Mesenchymal stem cell (in vitro differentiated cells and primary cell): ENCODE measurements around the gene MAN1A1.

ENCODE experiments used
- DNase-seq: peaks from one replicate; pipeline ENCODE4 v3.0.0-alpha.2; 2013
- H2AFZ ChIP-seq: one replicate; pipeline ENCODE4 v1.6.1; 2013; ENCODE audit warnings: low read depth, mild to moderate bottlenecking, control low read depth, inconsistent platforms, low read length, moderate library complexity
- H2AK5ac ChIP-seq: 2 replicates; pipeline ENCODE4 v1.6.1; 2013; ENCODE audit warnings: low read length, moderate library complexity, mild to moderate bottlenecking, inconsistent platforms; ENCODE audit not compliant: severe bottlenecking
- H2BK120ac ChIP-seq: one replicate; pipeline ENCODE4 v1.6.1; 2013; ENCODE audit warnings: low read depth, mild to moderate bottlenecking, inconsistent platforms, low read length, moderate library complexity
- H2BK12ac ChIP-seq, 2 experiments: one replicate each; pipeline ENCODE4 v1.6.1; 2013; ENCODE audit warnings: inconsistent platforms in 2 of 2, low read length in 2 of 2, mild to moderate bottlenecking in 2 of 2, moderate library complexity in 2 of 2, control low read depth in 1 of 2
- H2BK15ac ChIP-seq: one replicate; pipeline ENCODE4 v1.6.1; 2013; ENCODE audit warnings: mild to moderate bottlenecking, low read depth, inconsistent platforms; ENCODE audit not compliant: poor library complexity, severe bottlenecking
- H2BK5ac ChIP-seq: 2 replicates; pipeline ENCODE4 v1.6.1; 2013; ENCODE audit warnings: low read depth, mild to moderate bottlenecking, low read length, control low read depth, inconsistent platforms; ENCODE audit not compliant: poor library complexity, severe bottlenecking
- H3K14ac ChIP-seq, 2 experiments: one replicate each; pipeline ENCODE4 v1.6.1; 2013; ENCODE audit warnings: inconsistent platforms in 2 of 2, low read length in 2 of 2, control low read depth in 1 of 2, mild to moderate bottlenecking in 1 of 2, moderate library complexity in 1 of 2
- H3K18ac ChIP-seq, 2 experiments: one replicate each; pipeline ENCODE4 v1.6.1; 2013; ENCODE audit warnings: inconsistent platforms in 2 of 2, low read length in 2 of 2, control low read depth in 1 of 2, low read depth in 1 of 2, mild to moderate bottlenecking in 1 of 2
- H3K23ac ChIP-seq, 2 experiments: one replicate each; pipeline ENCODE4 v1.6.1; 2013; ENCODE audit warnings: inconsistent platforms in 2 of 2, low read length in 2 of 2, mild to moderate bottlenecking in 2 of 2, moderate library complexity in 2 of 2, control low read depth in 1 of 2
- H3K27ac ChIP-seq: 2 replicates; pipeline ENCODE4 v1.5.1; 2013; ENCODE audit warnings: mild to moderate bottlenecking, moderate library complexity, low read length, control low read depth, inconsistent platforms; ENCODE audit not compliant: poor library complexity, severe bottlenecking
- H3K27me3 ChIP-seq, 2 experiments: 2 replicates each; pipeline versions ENCODE4 v1.6.1 to v1.7.0; 2013; ENCODE audit warnings: low read length in 2 of 2, mild to moderate bottlenecking in 2 of 2, moderate library complexity in 2 of 2, control low read depth in 1 of 2, inconsistent platforms in 1 of 2; ENCODE audit not compliant: control insufficient read depth in 1 of 2, insufficient read depth in 1 of 2
- H3K36me3 ChIP-seq, 2 experiments: 2 replicates each; pipeline versions ENCODE4 v1.6.1 to v1.7.0; 2013; ENCODE audit warnings: low read length in 2 of 2, control low read depth in 1 of 2, inconsistent platforms in 1 of 2, low read depth in 1 of 2, mild to moderate bottlenecking in 1 of 2; ENCODE audit not compliant: insufficient read depth in 2 of 2, control insufficient read depth in 1 of 2
- H3K4ac ChIP-seq, 2 experiments: one replicate each; pipeline ENCODE4 v1.6.1; 2013; ENCODE audit warnings: inconsistent platforms in 2 of 2, low read length in 2 of 2, mild to moderate bottlenecking in 2 of 2, moderate library complexity in 2 of 2, control low read depth in 1 of 2, low read depth in 1 of 2
- H3K4me1 ChIP-seq: 2 replicates; pipeline ENCODE4 v1.6.1; 2013; ENCODE audit warnings: low read depth, low read length, control low read depth; ENCODE audit not compliant: control insufficient read depth, insufficient read depth
- H3K4me2 ChIP-seq: 2 replicates; pipeline ENCODE4 v1.6.1; 2013; ENCODE audit warnings: low read length, mild to moderate bottlenecking, inconsistent platforms; ENCODE audit not compliant: poor library complexity, severe bottlenecking
- H3K4me3 ChIP-seq, 2 experiments: 2 replicates each; pipeline versions ENCODE4 v1.5.1 to v1.7.0; 2013; ENCODE audit warnings: low read length in 2 of 2, mild to moderate bottlenecking in 2 of 2, control low read depth in 1 of 2, low read depth in 1 of 2; ENCODE audit not compliant: insufficient read depth in 1 of 2
- H3K79me1 ChIP-seq: replicated peaks from 2 replicates; pipeline ENCODE4 v1.6.1; 2013; ENCODE audit warnings: mild to moderate bottlenecking, control low read depth, low read length, inconsistent platforms; ENCODE audit not compliant: poor library complexity, severe bottlenecking
- H3K9ac ChIP-seq: 2 replicates; pipeline ENCODE4 v1.7.0; 2013; ENCODE audit warnings: mild to moderate bottlenecking, low read length, moderate library complexity
- H3K9me3 ChIP-seq: 2 replicates; pipeline ENCODE4 v1.7.0; 2013; ENCODE audit warnings: mild to moderate bottlenecking, low read length; ENCODE audit not compliant: control insufficient read depth
- H4K8ac ChIP-seq: one replicate; pipeline ENCODE4 v1.6.1; 2013; ENCODE audit warnings: inconsistent platforms, mild to moderate bottlenecking, low read length, moderate library complexity
- H4K91ac ChIP-seq: one replicate; pipeline ENCODE4 v1.6.1; 2013; ENCODE audit warnings: mild to moderate bottlenecking, low read length, inconsistent platforms
- WGBS: methylation state at CpG from one replicate; pipeline ENCODE4 v1.1.7; 2013; ENCODE audit warnings: mixed read lengths; 5-methylcytosine and 5-hydroxymethylcytosine counted together

The MAN1A1 gene

GRCh38 chr6:119195848-119196247, 153.7 kb downstream of the MAN1A1 start:
- H3K9me3 ChIP-seq, result no peaks in the 10 kb centered on the region
- H2BK120ac ChIP-seq, result no peak overlapping the region
- no peak overlapping the region for H3K4me3 ChIP-seq

GRCh38 chr6:119195204-119195603, 154.4 kb downstream of the MAN1A1 start:
- no peaks in the 10 kb centered on the region for H3K27me3 ChIP-seq
- H2BK120ac ChIP-seq, result no peak overlapping the region
- peak overlapping the region in 1 of 2 experiments; percentile 11 for H3K23ac ChIP-seq
- peaks cover 2% of the 10 kb centered on the region for H3K4me1 ChIP-seq
- peak overlapping the region; percentile 15 for H4K91ac ChIP-seq
- H3K9ac ChIP-seq, result no peak overlapping the region
- DNase-seq, result no peak
- H2BK12ac ChIP-seq, result no peak overlapping the region
- no peak overlapping the region for H2BK15ac ChIP-seq
- H3K27ac ChIP-seq, result no peak overlapping the region
- no peak overlapping the region for H3K18ac ChIP-seq
- H3K4ac ChIP-seq, result no peak overlapping the region
- no peak overlapping the region for H3K4me3 ChIP-seq
- no peak overlapping the region for H2AFZ ChIP-seq
- over 99% methylated on average over 2 of the region's 2 CpGs for WGBS
- peaks cover 0 to 86% of the 10 kb centered on the region in 2 experiments for H3K36me3 ChIP-seq
- peaks cover under 1% of the 10 kb centered on the region for H3K79me1 ChIP-seq
- H2BK5ac ChIP-seq, result no peak overlapping the region
- no peak overlapping the region for H4K8ac ChIP-seq
- H3K14ac ChIP-seq, result no peak overlapping the region
- H2AK5ac ChIP-seq, result no peak overlapping the region
- H3K4me2 ChIP-seq, result no peak overlapping the region
- no peaks in the 10 kb centered on the region for H3K9me3 ChIP-seq

More at GRCh38 chr6:119195848-119196247, 153.7 kb downstream of the MAN1A1 start:
- H3K79me1 ChIP-seq, result no peaks in the 10 kb centered on the region
- peak overlapping the region in 1 of 2 experiments; percentile 49 for H3K18ac ChIP-seq
- H2BK15ac ChIP-seq, result no peak overlapping the region
- no peak overlapping the region for H2AFZ ChIP-seq
- H3K14ac ChIP-seq, result no peak overlapping the region
- WGBS, result 37% methylated on average over 4 of the region's 5 CpGs
- H3K27me3 ChIP-seq, result no peaks in the 10 kb centered on the region
- no peak overlapping the region for H4K91ac ChIP-seq
- H2AK5ac ChIP-seq, result no peak overlapping the region
- H3K27ac ChIP-seq, result no peak overlapping the region
- no peak overlapping the region for H4K8ac ChIP-seq
- H2BK12ac ChIP-seq, result no peak overlapping the region
- H3K4me1 ChIP-seq, result peaks cover 2% of the 10 kb centered on the region
- H3K4ac ChIP-seq, result no peak overlapping the region
- no peak for DNase-seq
- H3K4me2 ChIP-seq, result no peak overlapping the region
- H3K36me3 ChIP-seq, result peaks cover 0 to 86% of the 10 kb centered on the region in 2 experiments
- no peak overlapping the region for H2BK5ac ChIP-seq
- no peak overlapping the region for H3K9ac ChIP-seq
- H3K23ac ChIP-seq, result no peak overlapping the region

DNA sequence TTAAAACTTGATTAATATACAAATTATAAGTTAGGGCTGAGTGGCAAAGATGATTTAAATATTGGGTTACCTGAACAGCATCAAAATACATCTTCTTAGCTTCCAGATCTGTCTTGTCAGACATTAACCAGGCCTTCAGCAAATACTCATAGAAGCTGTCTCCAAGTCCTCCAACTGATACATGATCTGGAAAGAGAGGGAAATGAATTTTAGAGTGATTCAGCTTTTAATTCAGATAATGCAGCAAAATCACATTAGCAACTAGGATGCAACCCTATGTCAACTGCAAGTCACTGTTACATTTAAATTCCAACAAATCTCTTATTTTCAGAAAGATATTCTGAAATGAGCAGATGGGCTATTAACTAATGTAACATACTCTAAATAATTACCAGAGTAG, 155.9 kb downstream of the MAN1A1 start:
- H3K14ac ChIP-seq, result no peak overlapping the region
- no peak overlapping the region for H3K4me2 ChIP-seq
- no peak overlapping the region for H3K18ac ChIP-seq

GRCh38 chr6:119192200-119192599, 157.4 kb downstream of the MAN1A1 start:
- H4K91ac ChIP-seq, result no peak overlapping the region
- H2AFZ ChIP-seq, result no peak overlapping the region
- no peak overlapping the region for H3K9ac ChIP-seq
- no peak overlapping the region for H3K14ac ChIP-seq
- 76% methylated on average over 2 of the region's 3 CpGs for WGBS
- H2BK15ac ChIP-seq, result no peak overlapping the region
- no peak overlapping the region for H3K4me2 ChIP-seq
- no peak overlapping the region for H3K23ac ChIP-seq
- no peak for DNase-seq
- no peak overlapping the region for H3K4ac ChIP-seq
- H4K8ac ChIP-seq, result no peak overlapping the region
- H3K4me3 ChIP-seq, result no peak overlapping the region
- H3K18ac ChIP-seq, result no peak overlapping the region
- H2BK5ac ChIP-seq, result no peak overlapping the region
- H2BK12ac ChIP-seq, result no peak overlapping the region
- no peaks in the 10 kb centered on the region for H3K4me1 ChIP-seq
- no peaks in the 10 kb centered on the region for H3K27me3 ChIP-seq
- H2AK5ac ChIP-seq, result no peak overlapping the region
- H3K79me1 ChIP-seq, result peaks cover 2% of the 10 kb centered on the region
- H3K27ac ChIP-seq, result no peak overlapping the region
- H2BK120ac ChIP-seq, result no peak overlapping the region
- H3K36me3 ChIP-seq, result peaks cover 3 to 93% of the 10 kb centered on the region in 2 experiments
- H3K9me3 ChIP-seq, result no peaks in the 10 kb centered on the region

More for the DNA sequence above, 155.9 kb downstream of the MAN1A1 start:
- no peak overlapping the region for H4K8ac ChIP-seq
- H3K9me3 ChIP-seq, result no peaks in the 10 kb centered on the region
- no peak overlapping the region for H2BK15ac ChIP-seq
- no peak overlapping the region for H3K23ac ChIP-seq
- H2AK5ac ChIP-seq, result no peak overlapping the region
- no peak overlapping the region for H4K91ac ChIP-seq
- H3K4ac ChIP-seq, result no peak overlapping the region
- no peak overlapping the region for H2BK120ac ChIP-seq
- no peak for DNase-seq
- H3K9ac ChIP-seq, result no peak overlapping the region
- peaks cover 2% of the 10 kb centered on the region for H3K79me1 ChIP-seq
- H3K36me3 ChIP-seq, result peaks cover 3 to 87% of the 10 kb centered on the region in 2 experiments
- no peaks in the 10 kb centered on the region for H3K27me3 ChIP-seq
- H3K4me3 ChIP-seq, result no peak overlapping the region
- H2BK12ac ChIP-seq, result no peak overlapping the region
- H2BK5ac ChIP-seq, result no peak overlapping the region
- no peak overlapping the region for H2AFZ ChIP-seq
- H3K4me1 ChIP-seq, result no peaks in the 10 kb centered on the region
- H3K27ac ChIP-seq, result no peak overlapping the region
